ENCODE data around the gene OBSCN. TPM values are rescaled to one million over a fixed set of nuclear protein-coding genes. Genes with fewer than 3 reads are reported as not detected.

OBSCN gene
- total and polyA plus RNA-seq, 12 donors = 176 to 639 (median 407) TPM

- DNase-seq = no peak
- Histone ChIP-seq H3K4me3 (no peak overlapping the region), H3K27ac (peak overlapping the region in 9 of 10 donors; percentile 3 to 69 (median 50)), H3K36me3 (peaks cover 0 to 59% (median 4%) of the 10 kb centered on the region in 9 donors), H3K9me3 (peaks cover 0 to 8% (median 0%) of the 10 kb centered on the region in 11 donors), H3K27me3 (no peaks in the 10 kb centered on the region), H3K4me1 (peaks cover 0 to 41% (median 13%) of the 10 kb centered on the region in 9 donors)
- WGBS, 2 donors = 67 to 73% methylated on average over 7 of the region's 7 CpGs
- intact Hi-C loops (cut with DNase I) = loop anchor here in 2 of 10 donors (10.0 kb wide), 2 partner anchors 58 to 62 kb away; partner anchors contain the start of gene TRIM11 (in 1 of the 2)
- ATAC-seq = no peak
- no peak for TF ChIP-seq CTCF (IDR thresholded peaks at IDR 0.05)
Measured at GRCh38 chr1:228347181-228347580, 139.3 kb downstream of the OBSCN start.

DNA sequence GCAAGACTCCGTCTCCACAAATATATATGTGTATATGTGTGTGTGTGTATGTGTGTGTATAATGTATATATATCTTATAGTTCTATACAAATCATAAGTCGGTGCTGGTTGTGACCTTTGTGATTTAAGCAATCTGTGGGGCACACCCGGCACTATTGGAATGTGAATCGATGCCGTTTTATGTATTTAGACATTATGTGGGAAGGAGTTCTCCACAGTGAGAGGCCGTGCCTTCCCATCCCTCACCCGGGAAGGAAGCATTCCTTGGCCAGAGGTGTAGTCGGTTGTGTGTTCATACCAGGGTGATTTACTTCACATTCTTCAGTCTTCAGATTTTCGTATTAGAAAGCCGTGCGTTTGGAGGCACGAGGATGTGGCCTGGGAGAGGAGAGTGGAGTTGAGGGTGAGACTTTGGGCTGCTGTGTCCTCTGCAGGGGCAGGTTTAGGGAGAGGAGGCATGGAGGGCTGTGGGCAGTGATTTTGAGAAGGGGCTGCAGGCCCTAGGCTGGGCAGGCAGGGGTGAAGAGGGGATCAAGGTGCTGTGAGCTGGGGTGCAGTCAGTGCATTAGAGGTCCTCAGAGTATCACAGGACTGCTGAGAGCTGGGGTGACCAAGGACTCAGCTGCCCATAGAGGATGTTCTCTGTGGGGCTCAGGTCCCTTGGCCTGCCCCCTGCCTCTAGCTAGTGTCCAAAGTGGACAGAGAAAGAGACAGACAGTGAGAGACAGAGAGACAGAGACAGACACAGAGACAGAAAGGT, 141.0 kb downstream of the OBSCN start:
- intact Hi-C loops (cut with DNase I) = loop anchor here in 2 of 10 donors (10.0 kb wide), 2 partner anchors 56 to 64 kb away; partner anchors contain the start of gene TRIM11 (in 1 of the 2)
- no peaks in the 10 kb centered on the region for H3K27me3 ChIP-seq
- H3K4me1 ChIP-seq = peaks cover 0 to 41% (median 13%) of the 10 kb centered on the region in 9 donors
- H3K27ac ChIP-seq = peak overlapping the region in 2 of 10 donors; percentile 15 to 17
- H3K9me3 ChIP-seq = peaks cover 0 to 8% (median 0%) of the 10 kb centered on the region in 11 donors
- no peak for ATAC-seq
- peaks cover 0 to 61% (median under 1%) of the 10 kb centered on the region in 9 donors for H3K36me3 ChIP-seq
- H3K4me3 ChIP-seq = no peak overlapping the region
- WGBS, 2 donors = 77 to 84% methylated on average over 12 of the region's 12 CpGs
- TF ChIP-seq CTCF (IDR thresholded peaks at IDR 0.05) = no peak
- DNase-seq = no peak

- 87 to 91% methylated on average over 15 of the region's 15 CpGs for WGBS, 2 donors
- TF ChIP-seq CTCF (IDR thresholded peaks at IDR 0.05) = no peak
- DNase-seq (peak in 1 of 2 donors; percentile 9), ATAC-seq (no peak)
- Histone ChIP-seq H3K9me3 (peaks cover 0 to 1% (median 0%) of the 10 kb centered on the region in 11 donors), H3K27me3 (no peaks in the 10 kb centered on the region), H3K27ac (peak overlapping the region in 1 of 10 donors; percentile 15), H3K4me1 (peaks cover 0 to 34% (median 13%) of the 10 kb centered on the region in 9 donors), H3K36me3 (peaks cover 0 to 61% (median 0%) of the 10 kb centered on the region in 9 donors), H3K4me3 (no peak overlapping the region)
- intact Hi-C loops (cut with DNase I) = loop anchor here in 2 of 10 donors (10.0 kb wide), 2 partner anchors 55 to 65 kb away; partner anchors contain the start of gene TRIM11 (in 1 of the 2)
Measured at GRCh38 chr1:228349701-228350171, 141.9 kb downstream of the OBSCN start.

DNA sequence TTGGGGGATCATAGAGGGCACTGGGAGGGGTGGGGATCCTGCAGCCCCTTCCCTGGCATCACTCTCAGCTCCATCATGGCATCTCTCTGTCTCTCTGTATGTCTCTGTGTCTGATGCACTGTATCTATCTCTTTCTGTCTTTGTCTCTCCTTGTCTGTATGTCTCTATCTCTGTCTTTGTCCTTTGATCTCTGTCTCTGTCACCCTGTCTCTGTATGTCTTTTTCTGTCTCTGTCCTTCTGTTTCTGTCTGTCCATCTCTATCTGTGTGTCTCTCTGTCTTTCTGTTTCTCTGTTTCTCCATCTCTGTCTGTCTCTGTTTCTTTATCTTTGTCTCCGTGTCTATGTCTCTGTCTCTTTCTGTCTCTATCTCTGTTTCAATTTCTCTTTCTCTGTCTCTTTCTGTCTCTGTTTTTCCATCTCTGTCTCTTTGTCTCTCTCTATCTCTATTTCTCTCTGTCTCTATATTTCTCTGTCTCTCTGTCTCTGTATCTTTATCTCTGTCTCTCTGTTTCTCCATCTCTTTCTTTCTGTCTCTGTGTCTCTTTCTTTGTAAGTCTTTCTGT, 142.4 kb downstream of the OBSCN start:
- H3K36me3 ChIP-seq = peaks cover 0 to 58% (median 0%) of the 10 kb centered on the region in 9 donors

More for the DNA sequence above, 142.4 kb downstream of the OBSCN start:
- H3K4me3 ChIP-seq = no peak overlapping the region
- peak overlapping the region in 1 of 10 donors; percentile 15 for H3K27ac ChIP-seq
- H3K9me3 ChIP-seq = no peaks in the 10 kb centered on the region
- DNase-seq (no peak), ATAC-seq (no peak)
- intact Hi-C loops (cut with DNase I) = no loop called here
- 88 to 89% methylated on average over 1 of the region's 1 CpG for WGBS, 2 donors
- peaks cover 0 to 29% (median 13%) of the 10 kb centered on the region in 9 donors for H3K4me1 ChIP-seq
- no peaks in the 10 kb centered on the region for H3K27me3 ChIP-seq
- no peak for TF ChIP-seq CTCF (IDR thresholded peaks at IDR 0.05)
